ENCODE results near the gene ASPHD1.
"Not testable (repeated sequence)": the region's sequence is repeated elsewhere in the genome, so short reads cannot be mapped to it uniquely, and the experiment has no call there.

The ASPHD1 gene

GRCh38 chr16:29925105-29925756, 24.9 kb downstream of the ASPHD1 start:
- peak overlapping the region; percentile 81 for H3K4me3 Mint-ChIP-seq
- H3K9me3 Mint-ChIP-seq = no peaks in the 10 kb centered on the region
- H3K36me3 Mint-ChIP-seq = peaks cover 20% of the 10 kb centered on the region
- H3K4me1 Mint-ChIP-seq = peaks cover 37% of the 10 kb centered on the region
- H3K27ac Mint-ChIP-seq = peak overlapping the region; percentile 80
- H3K27me3 Mint-ChIP-seq = peaks cover 4% of the 10 kb centered on the region
- DNase-seq = no peak
- CTCF ChIA-PET = no interaction called here

GRCh38 chr16:29925781-29926710, 25.8 kb downstream of the ASPHD1 start, which contains the start of gene KCTD13:
Gene KCTD13, minus strand, starts transcription at chr16:29926226. Its CDS starts 193 bp downstream, at chr16:29926033.
- peaks cover 4% of the 10 kb centered on the region for H3K27me3 Mint-ChIP-seq
- peak within 1 kb of the TSS; percentile 81 for H3K4me3 Mint-ChIP-seq
- H3K9me3 Mint-ChIP-seq = no peaks in the 10 kb centered on the region
- peaks cover 37% of the 10 kb centered on the region for H3K4me1 Mint-ChIP-seq
- H3K36me3 Mint-ChIP-seq = peaks cover 12% of the 10 kb centered on the region
- DNase-seq = peak; percentile 87
- CTCF ChIA-PET = interaction anchor here (0.6 to 1.3 kb wide), 5 partner anchors 78 to 536 kb away, joined by 3 to 4 read pairs (median 3); no protein-coding TSS in a partner anchor
- peak within 1 kb of the TSS; percentile 91 for H3K27ac Mint-ChIP-seq

GRCh38 chr16:29926711-29927052, 26.4 kb downstream of the ASPHD1 start:
- H3K9me3 Mint-ChIP-seq = no peaks in the 10 kb centered on the region
- CTCF ChIA-PET = interaction anchor here (0.7 to 1.3 kb wide), 4 partner anchors 78 to 224 kb away, joined by 3 to 4 read pairs (median 3); no protein-coding TSS in a partner anchor
- peak overlapping the region; percentile 81 for H3K4me3 Mint-ChIP-seq
- no peak overlapping the region for H3K27ac Mint-ChIP-seq
- peaks cover 37% of the 10 kb centered on the region for H3K4me1 Mint-ChIP-seq
- peaks cover 4% of the 10 kb centered on the region for H3K27me3 Mint-ChIP-seq
- DNase-seq = no peak
- peaks cover 8% of the 10 kb centered on the region for H3K36me3 Mint-ChIP-seq

GRCh38 chr16:29927070-29927905, 27.0 kb downstream of the ASPHD1 start:
- Mint-ChIP-seq H3K9me3 (no peaks in the 10 kb centered on the region), H3K27ac (no peak overlapping the region), H3K36me3 (peaks cover 8% of the 10 kb centered on the region), H3K4me1 (peaks cover 37% of the 10 kb centered on the region), H3K4me3 (peak overlapping the region; percentile 81), H3K27me3 (peaks cover 6% of the 10 kb centered on the region)
- CTCF ChIA-PET = interaction anchor here (0.7 to 1.3 kb wide), 3 partner anchors 78 to 225 kb away, joined by 3 to 4 read pairs (median 3); no protein-coding TSS in a partner anchor
- DNase-seq = no peak

GRCh38 chr16:29931750-29932149, 31.5 kb downstream of the ASPHD1 start:
- DNase-seq, H3K27ac Mint-ChIP-seq: not testable (repeated sequence)
- CTCF ChIA-PET = interaction anchor here (0.6 kb wide), 1 partner anchor 29 kb away, joined by 3 read pairs; no protein-coding TSS in a partner anchor

GRCh38 chr16:29940656-29941055, 40.4 kb downstream of the ASPHD1 start:
- Mint-ChIP-seq H3K4me1 (peaks cover 4% of the 10 kb centered on the region), H3K9me3 (no peaks in the 10 kb centered on the region), H3K36me3 (no peaks in the 10 kb centered on the region), H3K27ac (no peak overlapping the region), H3K27me3 (peaks cover 44% of the 10 kb centered on the region), H3K4me3 (no peak overlapping the region)
- CTCF ChIA-PET = no interaction called here
- no peak for DNase-seq

More at GRCh38 chr16:29931750-29932149, 31.5 kb downstream of the ASPHD1 start:
- peaks cover 13% of the 10 kb centered on the region for H3K4me1 Mint-ChIP-seq
- not testable (repeated sequence) for H3K36me3 Mint-ChIP-seq, H3K9me3 Mint-ChIP-seq, H3K4me3 Mint-ChIP-seq
- H3K27me3 Mint-ChIP-seq = peaks cover 33% of the 10 kb centered on the region

GRCh38 chr16:29943846-29944799, 43.8 kb downstream of the ASPHD1 start:
- no peak overlapping the region for H3K27ac Mint-ChIP-seq
- no peak for DNase-seq

GRCh38 chr16:29947897-29948296, 47.6 kb downstream of the ASPHD1 start:
- DNase-seq = no peak
- Mint-ChIP-seq H3K4me1 (peaks cover under 1% of the 10 kb centered on the region), H3K27me3 (peaks cover 25% of the 10 kb centered on the region), H3K27ac (no peak overlapping the region), H3K4me3 (no peak overlapping the region), H3K9me3 (peaks cover 4% of the 10 kb centered on the region), H3K36me3 (no peaks in the 10 kb centered on the region)
- CTCF ChIA-PET = interaction anchor here (0.8 kb wide), 1 partner anchor 58 kb away, joined by 3 read pairs; no protein-coding TSS in a partner anchor

More at GRCh38 chr16:29943846-29944799, 43.8 kb downstream of the ASPHD1 start:
- peaks cover 4% of the 10 kb centered on the region for H3K4me1 Mint-ChIP-seq
- no peak overlapping the region for H3K4me3 Mint-ChIP-seq
- CTCF ChIA-PET = interaction anchor here (0.6 kb wide), 1 partner anchor 7 kb away, joined by 4 read pairs; no protein-coding TSS in a partner anchor
- H3K9me3 Mint-ChIP-seq = no peaks in the 10 kb centered on the region
- no peaks in the 10 kb centered on the region for H3K36me3 Mint-ChIP-seq
- peaks cover 30% of the 10 kb centered on the region for H3K27me3 Mint-ChIP-seq

- DNase-seq = no peak
- Mint-ChIP-seq H3K4me1 (no peaks in the 10 kb centered on the region), H3K9me3 (peaks cover 4% of the 10 kb centered on the region), H3K27ac (no peak overlapping the region), H3K27me3 (peaks cover 22% of the 10 kb centered on the region), H3K4me3 (no peak overlapping the region), H3K36me3 (no peaks in the 10 kb centered on the region)
- CTCF ChIA-PET = interaction anchor here (0.8 kb wide), 1 partner anchor 7 kb away, joined by 4 read pairs; no protein-coding TSS in a partner anchor
Measured at GRCh38 chr16:29950806-29951461, 50.6 kb downstream of the ASPHD1 start.

GRCh38 chr16:29951625-29952365, 51.5 kb downstream of the ASPHD1 start:
- H3K27me3 Mint-ChIP-seq = peaks cover 23% of the 10 kb centered on the region

More at GRCh38 chr16:29951625-29952365, 51.5 kb downstream of the ASPHD1 start:
- Mint-ChIP-seq H3K4me1 (no peaks in the 10 kb centered on the region), H3K36me3 (no peaks in the 10 kb centered on the region), H3K27ac (no peak overlapping the region), H3K9me3 (peaks cover 4% of the 10 kb centered on the region), H3K4me3 (no peak overlapping the region)
- CTCF ChIA-PET = interaction anchor here (0.8 kb wide), 1 partner anchor 8 kb away, joined by 4 read pairs; no protein-coding TSS in a partner anchor
- DNase-seq = no peak
